Natural killer cell treated with Interleukin-12 subunit alpha and Interleukin-12 subunit beta and Interleukin-15 and Interleukin-18, amount 100 ng/mL, for 72 hours (primary cell): ENCODE measurements around the gene ADGB. TPM values are rescaled to one million over a fixed set of nuclear protein-coding genes. Genes with fewer than 3 reads are reported as not detected.
"Not testable (repeated sequence)": the region's sequence is repeated elsewhere in the genome, so short reads cannot be mapped to it uniquely, and the experiment has no call there.

ENCODE experiments used
- ATAC-seq, 2 donors: fragments of 150-1000 bp; cut with Tn5 transposase in 1 of 2; sonication (Bioruptor Pico), chemical (Tn5 transposase) in 1 of 2; 2 replicates each; pipeline ENCODE4 v1.10.0; 2021
- DNase-seq: peaks from one replicate; pipeline ENCODE4 v3.0.0; 2022; ENCODE audit warnings: low spot score
- H3K27ac Mint-ChIP-seq, 2 donors: 1 replicate in 1 of 2; 2 replicates in 1 of 2; pipeline ENCODE4 v1.8.0; 2022; ENCODE audit warnings: mixed read lengths in 2 of 2, mild to moderate bottlenecking in 1 of 2, moderate library complexity in 1 of 2
- H3K27me3 Mint-ChIP-seq, 2 donors: 1 replicate in 1 of 2; 2 replicates in 1 of 2; pipeline ENCODE4 v1.8.0; 2022; ENCODE audit warnings: mixed read lengths in 2 of 2
- H3K36me3 Mint-ChIP-seq: one replicate; pipeline ENCODE4 v1.8.0; 2022; ENCODE audit warnings: mixed read lengths
- H3K4me1 Mint-ChIP-seq, 2 donors: 1 replicate in 1 of 2; 2 replicates in 1 of 2; pipeline ENCODE4 v1.8.0; 2022; ENCODE audit warnings: low read depth in 2 of 2, mixed read lengths in 2 of 2, mild to moderate bottlenecking in 1 of 2
- H3K4me3 Mint-ChIP-seq: one replicate; pipeline ENCODE4 v1.8.0; 2022; ENCODE audit warnings: mixed read lengths
- H3K9me3 Mint-ChIP-seq: 2 replicates; pipeline ENCODE4 v1.8.0; 2022; ENCODE audit warnings: mixed read lengths
- total RNA-seq, 2 donors: library from RNA; stranded (reverse); gene quantifications; one replicate each; pipeline ENCODE4 v1.2.3, GENCODE V29; 2022

The ADGB gene
- total RNA-seq, result not detected

DNA sequence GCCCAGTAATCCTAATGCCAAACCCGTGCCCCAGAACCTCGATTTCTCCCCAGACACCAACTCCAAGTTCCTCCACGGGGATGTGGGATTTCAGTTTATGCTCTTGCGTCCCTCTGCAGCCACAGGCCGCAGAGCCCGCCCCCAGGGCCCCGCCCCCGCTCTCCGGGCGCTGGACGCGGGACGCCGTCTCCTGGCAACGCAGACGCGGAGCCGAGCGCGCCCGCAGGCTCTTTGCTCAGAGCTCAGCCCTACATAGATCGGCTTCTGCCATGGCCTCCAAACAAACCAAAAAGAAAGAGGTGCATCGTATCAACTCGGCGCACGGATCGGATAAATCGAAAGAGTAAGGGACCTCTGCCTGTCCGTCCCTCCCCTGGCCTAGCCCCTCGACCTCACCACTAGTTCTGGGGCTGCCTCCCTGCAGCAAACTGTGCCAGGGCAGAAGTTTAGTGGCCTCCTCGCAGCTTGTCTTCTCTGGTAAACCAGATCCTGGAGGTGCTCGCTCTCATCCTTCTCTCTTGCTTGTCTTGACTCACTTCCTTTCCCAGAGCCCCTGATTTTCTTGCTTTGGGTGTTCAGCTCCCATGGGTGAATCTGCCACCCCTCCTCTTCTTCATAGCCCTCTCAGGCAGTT lies at the start of gene ADGB:
ADGB (plus strand) TSS at position 201 of the 634 bp plus-strand sequence; CDS start at position 270, 69 bp downstream.
- peaks cover 0 to 4% of the 10 kb centered on the region in 2 donors for H3K4me1 Mint-ChIP-seq
- peaks cover 0 to 3% of the 10 kb centered on the region in 2 donors for H3K27me3 Mint-ChIP-seq
- no peaks in the 10 kb centered on the region for H3K9me3 Mint-ChIP-seq
- H3K27ac Mint-ChIP-seq, result no peak within 1 kb of the TSS
- ATAC-seq (no peak), DNase-seq (no peak)
- H3K36me3 Mint-ChIP-seq, result no peaks in the 10 kb centered on the region
- peak within 1 kb of the TSS; percentile 55 for H3K4me3 Mint-ChIP-seq

DNA sequence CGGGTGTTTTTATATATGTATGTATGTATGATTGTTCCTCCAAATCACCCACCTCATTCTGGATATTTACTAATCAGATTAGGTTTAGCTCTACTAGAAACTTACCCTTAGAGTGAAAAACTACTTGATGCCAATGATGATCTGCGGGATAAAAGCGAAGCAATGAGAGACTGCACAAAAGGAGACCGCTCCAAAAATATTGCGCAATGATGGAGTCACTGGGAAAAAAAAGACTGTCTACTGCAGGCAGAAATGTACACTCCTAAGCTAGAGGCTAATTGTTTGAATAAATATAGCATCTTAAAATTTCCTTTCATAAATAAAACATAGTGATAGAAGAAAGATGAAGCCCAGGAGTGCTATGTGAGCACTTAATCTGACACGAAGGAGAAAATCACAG lies 47.9 kb upstream of the ADGB start:
- Mint-ChIP-seq H3K27me3 (no peaks in the 10 kb centered on the region), H3K36me3 (no peaks in the 10 kb centered on the region), H3K9me3 (peaks cover 3% of the 10 kb centered on the region), H3K4me1 (no peaks in the 10 kb centered on the region), H3K4me3 (no peak overlapping the region), H3K27ac (no peak overlapping the region)
- DNase-seq, result no peak
- no peak for ATAC-seq

GRCh38 chr6:146551545-146551944 lies 47.2 kb upstream of the ADGB start:
- Mint-ChIP-seq H3K36me3 (no peaks in the 10 kb centered on the region), H3K9me3 (peaks cover 3% of the 10 kb centered on the region), H3K4me1 (no peaks in the 10 kb centered on the region), H3K27me3 (no peaks in the 10 kb centered on the region), H3K4me3 (no peak overlapping the region), H3K27ac (no peak overlapping the region)
- DNase-seq, result no peak
- no peak for ATAC-seq

DNA sequence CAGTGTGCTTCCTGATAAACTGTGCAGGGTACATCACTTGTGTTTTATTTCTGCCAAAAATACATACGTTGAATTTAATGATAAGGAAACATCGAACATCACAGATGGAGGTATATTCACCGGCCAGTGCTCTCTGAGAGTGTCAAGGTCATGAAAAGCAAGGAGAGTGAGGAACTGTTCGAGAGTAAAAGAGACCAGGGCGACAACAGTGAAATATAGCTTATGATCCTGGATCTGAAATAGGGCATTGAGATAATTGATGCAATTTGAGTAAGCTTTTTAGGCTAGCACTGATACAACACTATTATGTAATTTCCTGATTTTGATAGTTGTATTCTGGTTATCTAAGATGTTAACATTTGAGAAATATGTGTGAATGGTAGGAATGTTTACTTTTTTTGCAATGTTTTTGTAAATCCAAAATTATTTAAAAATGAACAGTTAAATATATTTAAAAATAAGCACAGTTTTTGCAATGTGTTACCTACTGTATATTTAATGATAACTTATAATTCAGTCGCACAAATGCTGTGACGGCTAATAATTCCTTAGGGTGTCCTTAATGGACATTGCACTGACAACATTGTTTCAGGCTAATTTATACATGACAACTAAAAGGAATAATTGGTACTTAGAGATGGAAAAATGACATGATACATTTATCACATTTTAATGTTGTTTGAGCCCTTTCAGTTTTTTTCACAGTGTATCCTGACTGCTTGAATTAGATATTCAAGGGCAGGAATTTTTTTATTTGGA lies 45.2 kb upstream of the ADGB start:
- no peak for ATAC-seq
- no peaks in the 10 kb centered on the region for H3K27me3 Mint-ChIP-seq
- no peak overlapping the region for H3K4me3 Mint-ChIP-seq
- no peaks in the 10 kb centered on the region for H3K4me1 Mint-ChIP-seq
- DNase-seq, result no peak
- H3K27ac Mint-ChIP-seq, result no peak overlapping the region
- no peaks in the 10 kb centered on the region for H3K36me3 Mint-ChIP-seq
- peaks cover 3% of the 10 kb centered on the region for H3K9me3 Mint-ChIP-seq

GRCh38 chr6:146560607-146561006 lies 38.2 kb upstream of the ADGB start:
- Mint-ChIP-seq H3K4me3 (no peak overlapping the region), H3K27ac (no peak overlapping the region), H3K9me3 (no peaks in the 10 kb centered on the region), H3K27me3 (no peaks in the 10 kb centered on the region), H3K36me3 (no peaks in the 10 kb centered on the region), H3K4me1 (no peaks in the 10 kb centered on the region)
- ATAC-seq (no peak), DNase-seq (no peak)

DNA sequence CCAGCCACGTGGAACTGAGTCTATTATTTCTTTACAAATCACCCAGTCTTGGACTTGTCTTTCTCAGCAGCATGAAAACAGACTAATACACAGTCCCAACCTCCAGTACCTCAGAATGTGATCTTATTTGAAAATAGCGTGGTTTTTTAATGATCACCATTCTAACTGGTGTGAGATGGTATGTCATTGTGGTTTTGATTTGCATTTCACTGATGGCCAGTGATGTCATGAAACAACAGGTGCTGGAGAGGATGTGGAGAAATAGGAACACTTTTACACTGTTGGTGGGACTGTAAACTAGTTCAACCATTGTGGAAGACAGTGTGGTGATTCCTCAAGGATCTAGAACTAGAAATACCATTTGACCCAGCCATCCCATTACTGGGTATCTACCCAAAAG lies 32.1 kb upstream of the ADGB start:
- ATAC-seq, H3K27ac Mint-ChIP-seq, DNase-seq, H3K36me3 Mint-ChIP-seq, H3K27me3 Mint-ChIP-seq, H3K9me3 Mint-ChIP-seq, H3K4me3 Mint-ChIP-seq, H3K4me1 Mint-ChIP-seq: not testable (repeated sequence)

GRCh38 chr6:146568619-146569018 lies 30.2 kb upstream of the ADGB start:
- H3K27ac Mint-ChIP-seq, H3K4me1 Mint-ChIP-seq, ATAC-seq, H3K4me3 Mint-ChIP-seq, DNase-seq, H3K36me3 Mint-ChIP-seq, H3K27me3 Mint-ChIP-seq: not testable (repeated sequence)
- H3K9me3 Mint-ChIP-seq, result peaks cover 10% of the 10 kb centered on the region

DNA sequence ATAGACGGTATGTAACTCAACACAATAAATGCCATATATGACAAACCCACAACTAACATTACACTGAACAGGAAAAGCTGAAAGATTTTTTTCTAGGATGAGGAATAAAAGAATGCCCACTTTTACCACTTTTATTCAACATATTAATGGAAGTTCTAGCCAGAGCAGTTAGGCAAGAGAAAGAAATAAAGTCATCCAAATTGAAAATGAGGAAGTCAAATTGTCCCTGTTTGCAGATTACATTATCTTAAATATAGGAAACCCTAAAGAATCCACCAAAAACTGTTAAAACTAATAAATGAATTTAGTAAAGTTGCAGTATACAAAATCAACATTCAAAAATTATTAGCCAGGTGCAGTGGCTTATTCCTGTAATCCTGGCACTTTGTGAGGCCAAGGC lies 24.6 kb upstream of the ADGB start:
- H3K27ac Mint-ChIP-seq, result no peak overlapping the region
- H3K4me1 Mint-ChIP-seq, result no peaks in the 10 kb centered on the region
- no peak for DNase-seq
- H3K27me3 Mint-ChIP-seq, result no peaks in the 10 kb centered on the region
- no peaks in the 10 kb centered on the region for H3K36me3 Mint-ChIP-seq
- ATAC-seq, result no peak
- H3K4me3 Mint-ChIP-seq, result no peak overlapping the region
- H3K9me3 Mint-ChIP-seq, result peaks cover 8% of the 10 kb centered on the region

DNA sequence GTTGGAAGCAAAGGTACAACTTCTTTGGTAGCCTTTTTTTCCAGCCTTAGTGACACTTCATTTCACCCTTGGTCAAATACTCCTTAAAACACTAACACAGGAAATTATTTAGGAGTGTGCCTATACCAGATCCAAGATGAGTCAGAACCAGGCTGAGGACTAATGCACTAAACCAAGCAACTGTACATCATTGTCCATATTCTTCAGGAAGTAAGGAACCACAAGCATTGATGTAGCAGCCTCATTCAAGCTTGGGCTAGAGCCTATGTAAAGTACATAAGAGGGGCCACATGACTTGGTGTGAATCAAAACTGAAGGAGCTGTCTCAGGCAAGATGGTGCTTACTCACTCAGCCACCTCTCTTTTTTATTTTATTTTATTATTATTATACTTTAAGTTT lies 20.7 kb upstream of the ADGB start:
- H3K4me1 Mint-ChIP-seq, result no peaks in the 10 kb centered on the region
- no peak overlapping the region for H3K4me3 Mint-ChIP-seq

DNA sequence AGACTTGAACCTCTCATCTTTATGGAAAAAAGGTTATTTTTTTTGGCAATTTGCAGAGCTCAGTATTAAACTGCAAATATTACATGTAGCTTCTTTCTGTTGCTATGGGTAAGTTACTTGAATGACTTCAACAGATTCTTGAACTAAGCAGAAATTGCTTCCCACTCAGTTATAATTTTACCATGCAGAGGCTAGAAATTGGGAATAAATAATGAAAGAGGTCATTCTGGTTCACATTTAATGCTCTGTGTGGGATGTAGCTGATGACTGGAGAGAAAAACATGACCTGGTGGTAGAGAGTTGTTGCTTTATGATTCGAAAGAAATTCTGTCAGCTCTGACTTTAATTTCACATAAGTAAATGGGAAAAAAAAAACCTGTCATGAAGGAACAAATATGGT lies 16.8 kb upstream of the ADGB start:
- Mint-ChIP-seq H3K9me3 (peaks cover 4% of the 10 kb centered on the region), H3K27me3 (no peaks in the 10 kb centered on the region), H3K27ac (no peak overlapping the region), H3K36me3 (no peaks in the 10 kb centered on the region), H3K4me1 (no peaks in the 10 kb centered on the region), H3K4me3 (no peak overlapping the region)
- no peak for ATAC-seq
- DNase-seq, result no peak

More for the DNA sequence above, 20.7 kb upstream of the ADGB start:
- Mint-ChIP-seq H3K9me3 (peaks cover 4% of the 10 kb centered on the region), H3K36me3 (no peaks in the 10 kb centered on the region), H3K27me3 (no peaks in the 10 kb centered on the region), H3K27ac (no peak overlapping the region)
- DNase-seq (no peak), ATAC-seq (no peak)

- Mint-ChIP-seq H3K27ac (no peak overlapping the region), H3K9me3 (peaks cover 4% of the 10 kb centered on the region), H3K27me3 (no peaks in the 10 kb centered on the region), H3K36me3 (no peaks in the 10 kb centered on the region), H3K4me1 (no peaks in the 10 kb centered on the region), H3K4me3 (no peak overlapping the region)
- ATAC-seq (no peak), DNase-seq (no peak)
Observed at GRCh38 chr6:146582857-146583256, 15.9 kb upstream of the ADGB start.

- no peak overlapping the region for H3K4me3 Mint-ChIP-seq
- no peaks in the 10 kb centered on the region for H3K27me3 Mint-ChIP-seq
- no peaks in the 10 kb centered on the region for H3K36me3 Mint-ChIP-seq
- no peaks in the 10 kb centered on the region for H3K4me1 Mint-ChIP-seq
- H3K27ac Mint-ChIP-seq, result no peak overlapping the region
- H3K9me3 Mint-ChIP-seq, result peaks cover 4% of the 10 kb centered on the region
- ATAC-seq (no peak), DNase-seq (no peak)
Observed at GRCh38 chr6:146583966-146584365, 14.8 kb upstream of the ADGB start.

DNA sequence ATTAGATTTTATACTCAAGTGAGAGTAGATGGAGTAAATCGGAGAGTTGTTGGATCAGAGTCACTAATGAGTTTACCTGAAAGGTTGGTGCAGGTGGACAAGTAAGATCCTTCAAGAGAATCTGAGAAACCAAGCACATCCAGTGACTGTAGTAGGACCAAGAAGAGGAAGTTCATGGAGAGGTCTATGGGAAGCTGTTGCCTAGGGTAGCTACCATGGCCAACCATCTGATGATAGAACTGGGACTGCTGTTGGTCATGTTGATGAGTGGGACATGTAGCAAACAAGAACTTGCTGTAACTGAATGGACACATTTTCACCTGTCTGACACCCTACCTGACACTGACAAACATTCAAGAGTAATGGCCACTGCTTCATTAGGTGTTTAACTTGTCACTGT lies 11.3 kb upstream of the ADGB start:
- DNase-seq (no peak), ATAC-seq (no peak)
- Mint-ChIP-seq H3K36me3 (no peaks in the 10 kb centered on the region), H3K27me3 (no peaks in the 10 kb centered on the region), H3K9me3 (peaks cover 4% of the 10 kb centered on the region), H3K4me3 (no peak overlapping the region), H3K4me1 (no peaks in the 10 kb centered on the region), H3K27ac (no peak overlapping the region)

DNA sequence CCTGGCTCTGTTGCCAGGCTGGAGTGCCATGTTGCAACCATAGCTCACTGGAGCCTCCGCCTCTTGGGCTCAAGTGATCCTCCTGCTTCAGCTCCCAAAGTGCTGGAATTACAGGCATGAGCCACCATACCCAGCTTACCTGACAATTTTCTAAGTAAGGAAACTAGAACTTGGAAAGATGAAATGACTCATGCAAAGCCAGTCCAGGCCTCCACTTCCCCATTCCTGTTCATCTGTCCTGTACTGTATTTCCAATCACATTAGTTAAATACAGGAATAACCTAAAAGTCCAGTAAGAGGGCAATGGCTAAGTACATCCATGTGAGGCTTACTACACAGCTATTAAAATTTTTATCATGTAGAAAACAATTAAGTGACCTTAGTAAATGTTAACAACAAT lies 8.3 kb upstream of the ADGB start:
- no peak for DNase-seq
- no peaks in the 10 kb centered on the region for H3K36me3 Mint-ChIP-seq
- no peaks in the 10 kb centered on the region for H3K4me1 Mint-ChIP-seq
- ATAC-seq, result no peak
- H3K9me3 Mint-ChIP-seq, result peaks cover 4% of the 10 kb centered on the region
- H3K27me3 Mint-ChIP-seq, result no peaks in the 10 kb centered on the region
- no peak overlapping the region for H3K27ac Mint-ChIP-seq
- no peak overlapping the region for H3K4me3 Mint-ChIP-seq
